22Rv1 (cell line): ENCODE measurements around the gene MYH15.

Experiments used
- ZFX ChIP-seq: fragments of 450-650 bp; IDR thresholded peaks from 2 replicates; pipeline ENCODE4 v1.6.1; 2017; ENCODE audit warnings: antibody characterized with exemption, borderline replicate concordance
- TF ChIP-seq, protein P1 (sequence below): fragments of 450-650 bp; IDR thresholded peaks from 2 replicates; pipeline ENCODE4 v1.5.1; 2017; ENCODE audit warnings: mild to moderate bottlenecking

GRCh38 chr3:108388136-108389132, 122.0 kb downstream of the MYH15 start:
- TF ChIP-seq, protein P1, sequence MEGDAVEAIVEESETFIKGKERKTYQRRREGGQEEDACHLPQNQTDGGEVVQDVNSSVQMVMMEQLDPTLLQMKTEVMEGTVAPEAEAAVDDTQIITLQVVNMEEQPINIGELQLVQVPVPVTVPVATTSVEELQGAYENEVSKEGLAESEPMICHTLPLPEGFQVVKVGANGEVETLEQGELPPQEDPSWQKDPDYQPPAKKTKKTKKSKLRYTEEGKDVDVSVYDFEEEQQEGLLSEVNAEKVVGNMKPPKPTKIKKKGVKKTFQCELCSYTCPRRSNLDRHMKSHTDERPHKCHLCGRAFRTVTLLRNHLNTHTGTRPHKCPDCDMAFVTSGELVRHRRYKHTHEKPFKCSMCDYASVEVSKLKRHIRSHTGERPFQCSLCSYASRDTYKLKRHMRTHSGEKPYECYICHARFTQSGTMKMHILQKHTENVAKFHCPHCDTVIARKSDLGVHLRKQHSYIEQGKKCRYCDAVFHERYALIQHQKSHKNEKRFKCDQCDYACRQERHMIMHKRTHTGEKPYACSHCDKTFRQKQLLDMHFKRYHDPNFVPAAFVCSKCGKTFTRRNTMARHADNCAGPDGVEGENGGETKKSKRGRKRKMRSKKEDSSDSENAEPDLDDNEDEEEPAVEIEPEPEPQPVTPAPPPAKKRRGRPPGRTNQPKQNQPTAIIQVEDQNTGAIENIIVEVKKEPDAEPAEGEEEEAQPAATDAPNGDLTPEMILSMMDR, result no peak
- no peak for TF ChIP-seq ZFX
